Measurements from ENCODE around the gene CLK2. TPM values are rescaled to one million over a fixed set of nuclear protein-coding genes. Genes with fewer than 3 reads are reported as not detected.

Gene CLK2
- total and polyA plus RNA-seq, 9 of the 15 experiments (the other 6 are each of a cell fraction or from before 2014, with no cell fraction given), result 13.5 to 81.4 (median 39.6) TPM

- TF ChIP-seq, protein P1, sequence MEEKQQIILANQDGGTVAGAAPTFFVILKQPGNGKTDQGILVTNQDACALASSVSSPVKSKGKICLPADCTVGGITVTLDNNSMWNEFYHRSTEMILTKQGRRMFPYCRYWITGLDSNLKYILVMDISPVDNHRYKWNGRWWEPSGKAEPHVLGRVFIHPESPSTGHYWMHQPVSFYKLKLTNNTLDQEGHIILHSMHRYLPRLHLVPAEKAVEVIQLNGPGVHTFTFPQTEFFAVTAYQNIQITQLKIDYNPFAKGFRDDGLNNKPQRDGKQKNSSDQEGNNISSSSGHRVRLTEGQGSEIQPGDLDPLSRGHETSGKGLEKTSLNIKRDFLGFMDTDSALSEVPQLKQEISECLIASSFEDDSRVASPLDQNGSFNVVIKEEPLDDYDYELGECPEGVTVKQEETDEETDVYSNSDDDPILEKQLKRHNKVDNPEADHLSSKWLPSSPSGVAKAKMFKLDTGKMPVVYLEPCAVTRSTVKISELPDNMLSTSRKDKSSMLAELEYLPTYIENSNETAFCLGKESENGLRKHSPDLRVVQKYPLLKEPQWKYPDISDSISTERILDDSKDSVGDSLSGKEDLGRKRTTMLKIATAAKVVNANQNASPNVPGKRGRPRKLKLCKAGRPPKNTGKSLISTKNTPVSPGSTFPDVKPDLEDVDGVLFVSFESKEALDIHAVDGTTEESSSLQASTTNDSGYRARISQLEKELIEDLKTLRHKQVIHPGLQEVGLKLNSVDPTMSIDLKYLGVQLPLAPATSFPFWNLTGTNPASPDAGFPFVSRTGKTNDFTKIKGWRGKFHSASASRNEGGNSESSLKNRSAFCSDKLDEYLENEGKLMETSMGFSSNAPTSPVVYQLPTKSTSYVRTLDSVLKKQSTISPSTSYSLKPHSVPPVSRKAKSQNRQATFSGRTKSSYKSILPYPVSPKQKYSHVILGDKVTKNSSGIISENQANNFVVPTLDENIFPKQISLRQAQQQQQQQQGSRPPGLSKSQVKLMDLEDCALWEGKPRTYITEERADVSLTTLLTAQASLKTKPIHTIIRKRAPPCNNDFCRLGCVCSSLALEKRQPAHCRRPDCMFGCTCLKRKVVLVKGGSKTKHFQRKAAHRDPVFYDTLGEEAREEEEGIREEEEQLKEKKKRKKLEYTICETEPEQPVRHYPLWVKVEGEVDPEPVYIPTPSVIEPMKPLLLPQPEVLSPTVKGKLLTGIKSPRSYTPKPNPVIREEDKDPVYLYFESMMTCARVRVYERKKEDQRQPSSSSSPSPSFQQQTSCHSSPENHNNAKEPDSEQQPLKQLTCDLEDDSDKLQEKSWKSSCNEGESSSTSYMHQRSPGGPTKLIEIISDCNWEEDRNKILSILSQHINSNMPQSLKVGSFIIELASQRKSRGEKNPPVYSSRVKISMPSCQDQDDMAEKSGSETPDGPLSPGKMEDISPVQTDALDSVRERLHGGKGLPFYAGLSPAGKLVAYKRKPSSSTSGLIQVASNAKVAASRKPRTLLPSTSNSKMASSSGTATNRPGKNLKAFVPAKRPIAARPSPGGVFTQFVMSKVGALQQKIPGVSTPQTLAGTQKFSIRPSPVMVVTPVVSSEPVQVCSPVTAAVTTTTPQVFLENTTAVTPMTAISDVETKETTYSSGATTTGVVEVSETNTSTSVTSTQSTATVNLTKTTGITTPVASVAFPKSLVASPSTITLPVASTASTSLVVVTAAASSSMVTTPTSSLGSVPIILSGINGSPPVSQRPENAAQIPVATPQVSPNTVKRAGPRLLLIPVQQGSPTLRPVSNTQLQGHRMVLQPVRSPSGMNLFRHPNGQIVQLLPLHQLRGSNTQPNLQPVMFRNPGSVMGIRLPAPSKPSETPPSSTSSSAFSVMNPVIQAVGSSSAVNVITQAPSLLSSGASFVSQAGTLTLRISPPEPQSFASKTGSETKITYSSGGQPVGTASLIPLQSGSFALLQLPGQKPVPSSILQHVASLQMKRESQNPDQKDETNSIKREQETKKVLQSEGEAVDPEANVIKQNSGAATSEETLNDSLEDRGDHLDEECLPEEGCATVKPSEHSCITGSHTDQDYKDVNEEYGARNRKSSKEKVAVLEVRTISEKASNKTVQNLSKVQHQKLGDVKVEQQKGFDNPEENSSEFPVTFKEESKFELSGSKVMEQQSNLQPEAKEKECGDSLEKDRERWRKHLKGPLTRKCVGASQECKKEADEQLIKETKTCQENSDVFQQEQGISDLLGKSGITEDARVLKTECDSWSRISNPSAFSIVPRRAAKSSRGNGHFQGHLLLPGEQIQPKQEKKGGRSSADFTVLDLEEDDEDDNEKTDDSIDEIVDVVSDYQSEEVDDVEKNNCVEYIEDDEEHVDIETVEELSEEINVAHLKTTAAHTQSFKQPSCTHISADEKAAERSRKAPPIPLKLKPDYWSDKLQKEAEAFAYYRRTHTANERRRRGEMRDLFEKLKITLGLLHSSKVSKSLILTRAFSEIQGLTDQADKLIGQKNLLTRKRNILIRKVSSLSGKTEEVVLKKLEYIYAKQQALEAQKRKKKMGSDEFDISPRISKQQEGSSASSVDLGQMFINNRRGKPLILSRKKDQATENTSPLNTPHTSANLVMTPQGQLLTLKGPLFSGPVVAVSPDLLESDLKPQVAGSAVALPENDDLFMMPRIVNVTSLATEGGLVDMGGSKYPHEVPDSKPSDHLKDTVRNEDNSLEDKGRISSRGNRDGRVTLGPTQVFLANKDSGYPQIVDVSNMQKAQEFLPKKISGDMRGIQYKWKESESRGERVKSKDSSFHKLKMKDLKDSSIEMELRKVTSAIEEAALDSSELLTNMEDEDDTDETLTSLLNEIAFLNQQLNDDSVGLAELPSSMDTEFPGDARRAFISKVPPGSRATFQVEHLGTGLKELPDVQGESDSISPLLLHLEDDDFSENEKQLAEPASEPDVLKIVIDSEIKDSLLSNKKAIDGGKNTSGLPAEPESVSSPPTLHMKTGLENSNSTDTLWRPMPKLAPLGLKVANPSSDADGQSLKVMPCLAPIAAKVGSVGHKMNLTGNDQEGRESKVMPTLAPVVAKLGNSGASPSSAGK (IDR thresholded peaks at IDR 0.05), result no peak
- TF ChIP-seq SOX6 (IDR thresholded peaks at IDR 0.05) (no peak; the same call in 1 of the 2 replicates), TCF7 (IDR thresholded peaks at IDR 0.05; ENCODE audit: borderline replicate concordance) (no peak), ZBED1 (IDR thresholded peaks at IDR 0.05) (no peak), ELF4 (CRISPR knock-in tag; IDR thresholded peaks at IDR 0.05) (no peak), ZNF316 (IDR thresholded peaks at IDR 0.05) (no peak; the same call in 1 of the 2 replicates), HCFC1 (IDR thresholded peaks at IDR 0.05; ENCODE audit: low read depth, low read length) (no peak), RAD21 (CRISPR knock-in tag; conservative IDR thresholded peaks at IDR 0.05 in 1 of 2, IDR thresholded peaks at IDR 0.05 in 1 of 2) (peak; percentile 76 to 79), ATF1 (CRISPR knock-in tag; IDR thresholded peaks at IDR 0.05) (no peak), ATF1 (tag; IDR thresholded peaks at IDR 0.05) (no peak), HNRNPK (IDR thresholded peaks at IDR 0.05; ENCODE audit: low read depth, low read length, poor library complexity, severe bottlenecking) (no peak), CLOCK (CRISPR knock-in tag; IDR thresholded peaks at IDR 0.05; ENCODE audit: borderline replicate concordance) (no peak), ARHGAP35 (IDR thresholded peaks at IDR 0.05; ENCODE audit: partially characterized antibody) (peak; percentile 79)
Observed at GRCh38 chr1:155226188-155226909, 47.0 kb downstream of the CLK2 start (continued).
